Spinal cord (tissue), 10 donors: ENCODE data around the gene REL. TPM values are rescaled to one million over a fixed set of nuclear protein-coding genes. Genes with fewer than 3 reads are reported as not detected.
"Not testable (repeated sequence)": the region's sequence is repeated elsewhere in the genome, so short reads cannot be mapped to it uniquely, and the experiment has no call there.

Source experiments
- DNase-seq, 6 donors: peaks; one replicate each; pipeline versions ENCODE4 v3.0.0 to v3.0.0-alpha.2; 2013 to 2015; ENCODE audit warnings: low spot score in 6 of 6, low read depth in 4 of 6
- H3K27ac ChIP-seq: one replicate; pipeline ENCODE4 v1.5.1; 2013; ENCODE audit warnings: low read depth, low read length, control low read depth
- H3K27me3 ChIP-seq: one replicate; pipeline ENCODE4 v1.6.1; 2013; ENCODE audit warnings: low read length; ENCODE audit not compliant: control insufficient read depth, insufficient read depth
- H3K36me3 ChIP-seq: one replicate; pipeline ENCODE4 v1.6.1; 2013; ENCODE audit warnings: low read length; ENCODE audit not compliant: control insufficient read depth, insufficient read depth
- H3K4me1 ChIP-seq: one replicate; pipeline ENCODE4 v1.6.1; 2013; ENCODE audit warnings: low read length; ENCODE audit not compliant: control insufficient read depth, insufficient read depth
- H3K4me3 ChIP-seq: one replicate; pipeline ENCODE4 v1.5.1; 2013; ENCODE audit warnings: low read depth, low read length, control low read depth
- H3K9me3 ChIP-seq: one replicate; pipeline ENCODE4 v1.6.1; 2013; ENCODE audit warnings: low read length; ENCODE audit not compliant: control insufficient read depth, insufficient read depth
- WGBS: methylation state at CpG from one replicate; pipeline ENCODE4 v1.1.5; 2013; ENCODE audit warnings: missing lambda C conversion rate; ENCODE audit not compliant: insufficient coverage; 5-methylcytosine and 5-hydroxymethylcytosine counted together
- polyA plus RNA-seq, 2 donors: library from polyadenylated mRNA; unstranded; fragments of 120-200 nt; gene quantifications; one replicate each; pipeline ENCODE4 v1.2.1, GENCODE V29; 2013; ENCODE audit not compliant: insufficient read length in 2 of 2
- total RNA-seq, 2 donors: library from RNA; depleted of rRNA in 1 of 2; stranded (reverse); fragments of 120-200 nt in 1 of 2; fragments of >200 nt in 1 of 2; gene quantifications; one replicate each; pipeline versions ENCODE4 v1.2.3 to v1.2.4, GENCODE V29; 2013 to 2014
- donor health status: healthy.

Gene REL
- total and polyA plus RNA-seq, 4 donors: 2.8 to 10.8 (median 5.9) TPM

GRCh38 chr2:60883896-60884295 lies 2.5 kb downstream of the REL start:
- H3K27ac ChIP-seq: no peak overlapping the region
- H3K27me3 ChIP-seq: no peaks in the 10 kb centered on the region
- H3K4me1 ChIP-seq: peaks cover 5% of the 10 kb centered on the region
- H3K36me3 ChIP-seq: no peaks in the 10 kb centered on the region
- DNase-seq: no peak
- no peak overlapping the region for H3K4me3 ChIP-seq
- no CpG with 5 or more reads among the region's 2 CpGs for WGBS
- H3K9me3 ChIP-seq: no peaks in the 10 kb centered on the region

- no peak for DNase-seq
- WGBS: no CpG with 5 or more reads among the region's 2 CpGs
- Histone ChIP-seq H3K36me3 (no peaks in the 10 kb centered on the region), H3K27ac (no peak overlapping the region), H3K4me3 (no peak overlapping the region), H3K27me3 (no peaks in the 10 kb centered on the region), H3K4me1 (peaks cover 5% of the 10 kb centered on the region), H3K9me3 (no peaks in the 10 kb centered on the region)
These were observed 3.4 kb downstream of the REL start for GRCh38 chr2:60884800-60885199.

- peaks cover 5% of the 10 kb centered on the region for H3K4me1 ChIP-seq
- no CpG with 5 or more reads among the region's 2 CpGs for WGBS
- no peak overlapping the region for H3K4me3 ChIP-seq
- no peak for DNase-seq
- no peaks in the 10 kb centered on the region for H3K36me3 ChIP-seq
- no peak overlapping the region for H3K27ac ChIP-seq
- H3K27me3 ChIP-seq: no peaks in the 10 kb centered on the region
- no peaks in the 10 kb centered on the region for H3K9me3 ChIP-seq
These were observed 4.3 kb downstream of the REL start for GRCh38 chr2:60885683-60886082.

GRCh38 chr2:60886991-60887390 lies 5.6 kb downstream of the REL start:
- no CpG with 5 or more reads among the region's 3 CpGs for WGBS
- no peak for DNase-seq
- Histone ChIP-seq H3K9me3 (no peaks in the 10 kb centered on the region), H3K4me1 (peaks cover 5% of the 10 kb centered on the region), H3K27me3 (no peaks in the 10 kb centered on the region), H3K4me3 (no peak overlapping the region), H3K27ac (no peak overlapping the region), H3K36me3 (no peaks in the 10 kb centered on the region)

- Histone ChIP-seq H3K4me1 (no peaks in the 10 kb centered on the region), H3K27me3 (no peaks in the 10 kb centered on the region), H3K9me3 (no peaks in the 10 kb centered on the region), H3K4me3 (no peak overlapping the region), H3K27ac (no peak overlapping the region), H3K36me3 (no peaks in the 10 kb centered on the region)
- WGBS: 94% methylated on average over 2 of the region's 2 CpGs
- DNase-seq: no peak
These were observed 7.5 kb downstream of the REL start for GRCh38 chr2:60888853-60889252.

GRCh38 chr2:60889581-60890392 lies 8.4 kb downstream of the REL start:
- H3K4me1 ChIP-seq, H3K9me3 ChIP-seq, DNase-seq, H3K4me3 ChIP-seq, H3K27ac ChIP-seq, H3K36me3 ChIP-seq, H3K27me3 ChIP-seq: not testable (repeated sequence)
- WGBS: no CpG with 5 or more reads among the region's 7 CpGs

- H3K4me1 ChIP-seq: no peaks in the 10 kb centered on the region
- H3K27me3 ChIP-seq: no peaks in the 10 kb centered on the region
- no peaks in the 10 kb centered on the region for H3K9me3 ChIP-seq
- no peak overlapping the region for H3K27ac ChIP-seq
- H3K4me3 ChIP-seq: no peak overlapping the region
- WGBS: no CpG with 5 or more reads among the region's 1 CpG
- peaks cover 6% of the 10 kb centered on the region for H3K36me3 ChIP-seq
- no peak for DNase-seq
These were observed 9.0 kb downstream of the REL start for GRCh38 chr2:60890393-60890707.

- Histone ChIP-seq H3K27ac (no peak overlapping the region), H3K27me3 (no peaks in the 10 kb centered on the region), H3K4me1 (no peaks in the 10 kb centered on the region), H3K9me3 (no peaks in the 10 kb centered on the region), H3K4me3 (no peak overlapping the region), H3K36me3 (peaks cover 6% of the 10 kb centered on the region)
- DNase-seq: no peak
- WGBS: no CpG with 5 or more reads among the region's 3 CpGs
These were observed 9.8 kb downstream of the REL start for GRCh38 chr2:60891180-60891579.

GRCh38 chr2:60898567-60898966 lies 17.2 kb downstream of the REL start:
- no peaks in the 10 kb centered on the region for H3K9me3 ChIP-seq
- no peaks in the 10 kb centered on the region for H3K27me3 ChIP-seq
- peaks cover 21% of the 10 kb centered on the region for H3K36me3 ChIP-seq
- no CpG with 5 or more reads among the region's 1 CpG for WGBS
- H3K4me3 ChIP-seq: no peak overlapping the region
- no peak for DNase-seq
- no peaks in the 10 kb centered on the region for H3K4me1 ChIP-seq
- H3K27ac ChIP-seq: no peak overlapping the region

- Histone ChIP-seq H3K36me3 (peaks cover 21% of the 10 kb centered on the region), H3K4me1 (no peaks in the 10 kb centered on the region), H3K4me3 (no peak overlapping the region), H3K27ac (no peak overlapping the region), H3K27me3 (no peaks in the 10 kb centered on the region), H3K9me3 (no peaks in the 10 kb centered on the region)
- no peak for DNase-seq
- 94% methylated on average over 3 of the region's 6 CpGs for WGBS
These were observed 18.0 kb downstream of the REL start for GRCh38 chr2:60899230-60899891.
